T follicular helper cell (primary cell): ENCODE results near the gene UPF1.
A peak's percentile ranks its signal among the peaks of the same experiment; 100 is the strongest.

Source experiments
- DNase-seq: peaks from one replicate; pipeline ENCODE4 v3.0.0-alpha.2; 2020; ENCODE audit warnings: low read depth

UPF1 gene

GRCh38 chr19:18840288-18841267 is 8.8 kb downstream of the UPF1 start:
- DNase-seq = no peak

GRCh38 chr19:18841400-18841799 is 9.6 kb downstream of the UPF1 start:
- no peak for DNase-seq

- DNase-seq = no peak
Observed at GRCh38 chr19:18842166-18842565, 10.4 kb downstream of the UPF1 start.

GRCh38 chr19:18843960-18844359 is 12.2 kb downstream of the UPF1 start:
- DNase-seq = no peak

- DNase-seq = no peak
Observed at GRCh38 chr19:18844806-18845329, 13.1 kb downstream of the UPF1 start.

GRCh38 chr19:18845961-18846360 is 14.2 kb downstream of the UPF1 start:
- DNase-seq = no peak

GRCh38 chr19:18846862-18847548 is 15.2 kb downstream of the UPF1 start:
- DNase-seq = peak; percentile 56

- no peak for DNase-seq
Observed at GRCh38 chr19:18847549-18848463, 16.0 kb downstream of the UPF1 start.

- no peak for DNase-seq
Observed at GRCh38 chr19:18848878-18849661, 17.3 kb downstream of the UPF1 start.

GRCh38 chr19:18849838-18850400 is 18.2 kb downstream of the UPF1 start:
- no peak for DNase-seq

GRCh38 chr19:18850471-18851375 is 19.0 kb downstream of the UPF1 start:
- no peak for DNase-seq

- DNase-seq = no peak
Observed at GRCh38 chr19:18851673-18852325, 20.0 kb downstream of the UPF1 start.

GRCh38 chr19:18852648-18853047 is 20.9 kb downstream of the UPF1 start:
- no peak for DNase-seq

- no peak for DNase-seq
Observed at GRCh38 chr19:18853755-18854427, 22.1 kb downstream of the UPF1 start.

- no peak for DNase-seq
Observed at GRCh38 chr19:18854982-18855381, 23.2 kb downstream of the UPF1 start.

- no peak for DNase-seq
Observed at GRCh38 chr19:18855647-18856384, 24.1 kb downstream of the UPF1 start.

GRCh38 chr19:18856385-18857126 is 24.8 kb downstream of the UPF1 start:
- DNase-seq = no peak
